Adrenal gland (tissue), 12 donors: Measurements from ENCODE around the gene GAL. TPM values are rescaled to one million over a fixed set of nuclear protein-coding genes. Genes with fewer than 3 reads are reported as not detected.

ENCODE experiments used
- DNase-seq, 7 donors: peaks; one replicate each; pipeline ENCODE4 v3.0.0-alpha.2; 2019 to 2020
- H3K27ac ChIP-seq, 5 donors: fragments of 200-600 bp; sonication (generic) in 4 of 5; 1 replicate in 3 of 5; 2 replicates in 2 of 5; pipeline versions ENCODE4 v1.5.1 to v1.8.0; 2016 to 2020; ENCODE audit warnings: mild to moderate bottlenecking in 1 of 5
- H3K27me3 ChIP-seq: fragments of 200-600 bp; 2 replicates; pipeline ENCODE4 v1.8.0; 2021
- H3K36me3 ChIP-seq, 2 donors: fragments of 200-600 bp; replicated peaks in 1 of 2; 1 replicate in 1 of 2; 2 replicates in 1 of 2; pipeline versions ENCODE4 v1.5.1 to v1.8.0; 2018 to 2022
- H3K4me1 ChIP-seq, 2 donors: fragments of 200-600 bp; replicated peaks in 1 of 2; 1 replicate in 1 of 2; 2 replicates in 1 of 2; pipeline versions ENCODE4 v1.5.1 to v1.8.0; 2018 to 2021
- H3K4me3 ChIP-seq, 4 donors: fragments of 200-600 bp; sonication (generic) in 3 of 4; one replicate each; pipeline ENCODE4 v1.5.1; 2016 to 2018
- H3K9me3 ChIP-seq, 3 donors: fragments of 200-600 bp; sonication (generic) in 1 of 3; replicated peaks in 1 of 3; 1 replicate in 2 of 3; 2 replicates in 1 of 3; pipeline versions ENCODE4 v1.5.1 to v1.8.0; 2016 to 2021
- CTCF ChIP-seq, 6 experiments: fragments of 450-650 bp in 4 of 6; fragments of 200-600 bp in 2 of 6; sonication (generic) in 1 of 6; IDR thresholded peaks; 1 replicate in 5 of 6; 2 replicates in 1 of 6; pipeline versions ENCODE4 v1.5.1 to v1.8.0; 2016 to 2021; ENCODE audit warnings: antibody characterized with exemption in 6 of 6, mild to moderate bottlenecking in 2 of 6, moderate library complexity in 1 of 6
- POLR2A ChIP-seq, 2 donors: fragments of 450-650 bp; IDR thresholded peaks; one replicate each; pipeline ENCODE4 v1.6.1; 2017; ENCODE audit warnings: antibody characterized with exemption in 2 of 2, mild to moderate bottlenecking in 2 of 2, moderate library complexity in 1 of 2
- WGBS, 4 donors: extraction: QIAGEN DNeasy Blood & Tissue Kit in 2 of 4; methylation state at CpG; one replicate each; pipeline versions ENCODE4 v1.1.5 to v1.1.7; 2013 to 2017; 5-methylcytosine and 5-hydroxymethylcytosine counted together
- intact Hi-C, 2 donors: fragments of 100-400 bp; cut with DNase I; formaldehyde crosslinking; loops; one replicate each; pipeline versions ENCODE4 v1.14.1 to v1.15.0; 2022 to 2023
- polyA plus RNA-seq, 3 donors: library from polyadenylated mRNA; stranded (reverse); fragments of 200-250 nt in 2 of 3; fragments of 350-450 nt in 1 of 3; fragmentation: Illumina TruSeq in 1 of 3; extraction: RNeasy Lipid Tissue Mini Kit (QIAGEN cat#74804) in 1 of 3; gene quantifications; one replicate each; pipeline ENCODE4 v1.2.3, GENCODE V29; 2013 to 2014
- total RNA-seq, 9 donors: library from RNA; depleted of rRNA in 4 of 9; stranded (reverse); fragments of >200 nt in 4 of 9; fragments of 120-200 nt in 1 of 9; fragmentation: NEBNext Ultra II Directional in 1 of 9; extraction: Animal tissue kit (Norgen Biotek cat#: 25700) in 1 of 9; gene quantifications; one replicate each; pipeline versions ENCODE4 v1.1.0 to v1.2.4, GENCODE V29; 2013 to 2023
- donor health status: healthy with polysubstance abuse.
- donor health status: Bipolar disorder and iron deficiency.
- donor health status: DM: yes; HTN: yes; CAD: no.
- donor health status: DM: no; HTN: no; CAD: no.
- donor health status: DM: no; HTN: no; CAD: no.
- donor health status: DM: yes; HTN: yes; CAD: no.

The GAL gene
- total and polyA plus RNA-seq, 12 donors: 0.36 to 1.8 (median 0.70) TPM; not detected in 6

GRCh38 chr11:68704887-68705286 lies 20.5 kb downstream of the GAL start:
- no peak overlapping the region for H3K27ac ChIP-seq
- peaks cover 4% of the 10 kb centered on the region for H3K27me3 ChIP-seq
- no peaks in the 10 kb centered on the region for H3K4me1 ChIP-seq
- no peaks in the 10 kb centered on the region for H3K36me3 ChIP-seq
- no peak for TF ChIP-seq POLR2A (IDR thresholded peaks at IDR 0.05)
- TF ChIP-seq CTCF (IDR thresholded peaks at IDR 0.05): no peak
- WGBS, 4 donors: 25 to 48% (median 35%) methylated on average over 15 to 16 of the region's 16 CpGs
- no peak for DNase-seq
- H3K4me3 ChIP-seq: no peak overlapping the region
- intact Hi-C loops: no loop called here
- H3K9me3 ChIP-seq: no peaks in the 10 kb centered on the region

GRCh38 chr11:68707527-68707926 lies 23.2 kb downstream of the GAL start:
- TF ChIP-seq CTCF (IDR thresholded peaks at IDR 0.05): no peak
- no peak for TF ChIP-seq POLR2A (IDR thresholded peaks at IDR 0.05)
- H3K4me1 ChIP-seq: no peaks in the 10 kb centered on the region
- H3K9me3 ChIP-seq: no peaks in the 10 kb centered on the region
- intact Hi-C loops: no loop called here
- H3K27ac ChIP-seq: no peak overlapping the region
- H3K27me3 ChIP-seq: peaks cover 4% of the 10 kb centered on the region
- H3K36me3 ChIP-seq: no peaks in the 10 kb centered on the region
- H3K4me3 ChIP-seq: no peak overlapping the region
- WGBS, 4 donors: 89 to 96% (median 93%) methylated on average over 7 of the region's 7 CpGs
- no peak for DNase-seq

GRCh38 chr11:68709062-68709461 lies 24.7 kb downstream of the GAL start:
- H3K4me3 ChIP-seq: no peak overlapping the region
- H3K27me3 ChIP-seq: peaks cover 4% of the 10 kb centered on the region
- H3K36me3 ChIP-seq: no peaks in the 10 kb centered on the region
- WGBS, 4 donors: 81 to 90% (median 86%) methylated on average over 8 to 12 of the region's 12 CpGs
- no peaks in the 10 kb centered on the region for H3K9me3 ChIP-seq
- no peak overlapping the region for H3K27ac ChIP-seq
- no peak for DNase-seq
- no peaks in the 10 kb centered on the region for H3K4me1 ChIP-seq
- TF ChIP-seq POLR2A (IDR thresholded peaks at IDR 0.05): no peak
- TF ChIP-seq CTCF (IDR thresholded peaks at IDR 0.05): no peak
- intact Hi-C loops: no loop called here

GRCh38 chr11:68710409-68710808 lies 26.1 kb downstream of the GAL start:
- Histone ChIP-seq H3K4me3 (no peak overlapping the region), H3K36me3 (no peaks in the 10 kb centered on the region), H3K27ac (no peak overlapping the region), H3K27me3 (no peaks in the 10 kb centered on the region), H3K4me1 (no peaks in the 10 kb centered on the region), H3K9me3 (no peaks in the 10 kb centered on the region)
- no peak for TF ChIP-seq CTCF (IDR thresholded peaks at IDR 0.05)
- no peak for TF ChIP-seq POLR2A (IDR thresholded peaks at IDR 0.05)
- intact Hi-C loops: no loop called here
- no peak for DNase-seq
- WGBS, 4 donors: 82 to 87% (median 82%) methylated on average over 11 of the region's 11 CpGs
